Activated CD4-positive, alpha-beta memory T cell treated with anti-CD3 and anti-CD28 coated beads for 36 hours (primary cell): ENCODE data around the gene SH2D4B. TPM values are rescaled to one million over a fixed set of nuclear protein-coding genes. Genes with fewer than 3 reads are reported as not detected.

Experiments
- CTCF ChIA-PET: fragments of 350-600 bp; sonication (Branson Sonifier 250); formaldehyde crosslinking; loops from one replicate; lab custom pipeline; 2021; ENCODE audit warnings: antibody characterized with exemption, inconsistent platforms; lab: Charles Lee
- POLR2A ChIA-PET: fragments of 350-600 bp; sonication (Branson Sonifier 250); formaldehyde crosslinking; loops from one replicate; lab custom pipeline; 2021; ENCODE audit warnings: antibody characterized with exemption; lab: Charles Lee
- DNase-seq: peaks from one replicate; pipeline ENCODE4 v3.0.0-alpha.2; 2020
- H3K27ac Mint-ChIP-seq: one replicate; pipeline ENCODE4 v1.8.0; 2021; ENCODE audit warnings: mixed read lengths
- H3K27me3 Mint-ChIP-seq: one replicate; pipeline ENCODE4 v1.8.0; 2021; ENCODE audit warnings: mixed read lengths
- H3K36me3 Mint-ChIP-seq: one replicate; pipeline ENCODE4 v1.8.0; 2021; ENCODE audit warnings: mixed read lengths
- H3K4me1 Mint-ChIP-seq: one replicate; pipeline ENCODE4 v1.8.0; 2021; ENCODE audit warnings: low read depth, mixed read lengths
- H3K4me3 Mint-ChIP-seq: one replicate; pipeline ENCODE4 v1.8.0; 2021; ENCODE audit warnings: mild to moderate bottlenecking, mixed read lengths
- H3K9me3 Mint-ChIP-seq: one replicate; pipeline ENCODE4 v1.8.0; 2021; ENCODE audit warnings: mixed read lengths
- intact Hi-C: fragments of 100-400 bp; cut with micrococcal nuclease; formaldehyde crosslinking; loops from one replicate; pipeline ENCODE4 v1.15.1; 2023
- total RNA-seq, 2 experiments: library from RNA; stranded (reverse); gene quantifications; one replicate each; pipeline ENCODE4 v1.2.3, GENCODE V29; 2021

Gene SH2D4B
- under 1 TPM in 1 of 2 experiments, not detected in 1; 0.12 TPM for total RNA-seq

GRCh38 chr10:80537736-80538480, at the start of gene SH2D4B:
Gene SH2D4B, plus strand, starts transcription at chr10:80537902. Its CDS starts 430 bp downstream, at chr10:80538332.
- H3K27ac Mint-ChIP-seq: peak within 1 kb of the TSS; percentile 56
- peaks cover 3% of the 10 kb centered on the region for H3K36me3 Mint-ChIP-seq
- intact Hi-C loops: loop anchor here (5.0 kb wide), 1 partner anchor 124 kb away; no protein-coding TSS in a partner anchor
- peaks cover 15% of the 10 kb centered on the region for H3K4me1 Mint-ChIP-seq
- no peaks in the 10 kb centered on the region for H3K9me3 Mint-ChIP-seq
- DNase-seq: no peak
- no peaks in the 10 kb centered on the region for H3K27me3 Mint-ChIP-seq
- peak within 1 kb of the TSS; percentile 93 for H3K4me3 Mint-ChIP-seq
- ChIA-PET CTCF (interaction anchor here (0.9 kb wide), 1 partner anchor 93 kb away, joined by 3 read pairs; no protein-coding TSS in a partner anchor), POLR2A (no interaction called here)

DNA sequence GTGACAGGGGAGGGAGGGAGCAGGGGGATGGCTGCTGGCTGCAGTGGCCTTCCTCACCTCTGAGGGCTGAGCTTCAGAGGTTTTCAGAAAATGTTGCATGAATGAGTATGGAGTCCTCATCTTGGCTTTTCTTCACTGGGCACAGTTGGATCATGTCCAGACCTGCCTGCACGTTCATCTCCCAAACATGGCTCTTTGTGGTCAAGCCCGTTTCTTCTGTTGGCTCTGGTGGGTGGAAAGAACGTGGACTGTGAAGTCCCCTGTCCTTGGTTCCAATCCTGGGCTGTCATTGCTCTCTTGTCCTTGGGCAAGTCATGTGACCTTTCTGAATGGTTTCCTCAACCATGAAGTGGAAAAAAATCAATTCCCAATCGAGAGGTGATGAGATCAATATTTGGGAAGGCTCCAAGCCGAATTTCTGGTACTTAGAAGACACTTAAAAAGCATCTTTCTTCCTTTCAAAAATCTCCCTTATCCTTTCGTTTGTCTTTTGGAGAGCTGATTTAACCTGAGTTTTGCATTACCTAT, 49.1 kb upstream of the SH2D4B start:
- no peaks in the 10 kb centered on the region for H3K9me3 Mint-ChIP-seq
- H3K36me3 Mint-ChIP-seq: peaks cover 35% of the 10 kb centered on the region
- no peaks in the 10 kb centered on the region for H3K27me3 Mint-ChIP-seq
- peak overlapping the region; percentile 89 for H3K27ac Mint-ChIP-seq
- intact Hi-C loops: loop anchor here (10.0 kb wide), 1 partner anchor 414 kb away; the partner anchor contains the start of gene TMEM254
- no peak for DNase-seq
- CTCF ChIA-PET: interaction anchor here (0.9 to 4.8 kb wide), 6 partner anchors 11 to 44 kb away, joined by 3 to 29 read pairs (median 7); no protein-coding TSS in a partner anchor
- POLR2A ChIA-PET: interaction anchor here (4.0 to 4.1 kb wide), 2 partner anchors 17 to 33 kb away, joined by 21 to 23 read pairs; partner anchors contain the start of gene TSPAN14
- no peak overlapping the region for H3K4me3 Mint-ChIP-seq
- H3K4me1 Mint-ChIP-seq: peaks cover 99% of the 10 kb centered on the region

DNA sequence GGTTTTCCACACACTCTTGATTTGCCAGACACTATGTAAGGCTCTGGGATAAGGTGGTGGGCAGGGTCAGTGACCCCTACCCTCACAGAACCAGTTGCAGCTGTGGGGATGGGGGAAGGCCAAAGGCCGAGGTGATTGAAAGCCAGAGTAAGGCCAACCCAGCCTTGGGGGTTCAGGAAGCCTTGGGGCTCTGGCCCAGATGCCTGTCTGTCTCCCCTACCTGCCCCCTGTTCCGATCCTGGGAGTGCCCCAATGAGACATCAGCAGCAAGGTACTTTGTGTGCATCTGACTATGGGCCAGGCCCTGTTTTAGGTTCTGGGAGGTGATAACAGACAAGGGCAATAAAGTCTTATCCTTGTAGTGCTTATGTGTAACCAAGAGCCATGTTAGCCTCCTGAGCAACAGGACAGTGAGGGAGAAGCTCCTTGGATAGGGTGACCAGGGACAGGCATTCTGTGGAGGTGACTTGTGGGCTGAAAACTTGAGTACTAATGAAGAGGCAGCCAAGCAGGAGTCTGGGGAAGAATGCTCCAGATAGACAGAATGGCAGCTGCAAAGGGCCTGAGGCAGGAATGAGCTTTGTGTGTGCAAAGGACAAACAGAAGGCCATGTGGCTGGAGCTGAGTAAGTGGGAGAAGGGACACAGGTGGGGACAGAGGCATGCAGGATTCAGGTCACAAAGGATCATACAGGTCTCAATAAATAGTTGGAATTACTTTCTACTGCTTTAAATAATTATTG, 48.2 kb upstream of the SH2D4B start:
- Mint-ChIP-seq H3K4me3 (no peak overlapping the region), H3K27ac (peak overlapping the region; percentile 89), H3K27me3 (no peaks in the 10 kb centered on the region), H3K4me1 (peaks cover 100% of the 10 kb centered on the region), H3K36me3 (peaks cover 40% of the 10 kb centered on the region), H3K9me3 (no peaks in the 10 kb centered on the region)
- CTCF ChIA-PET: interaction anchor here (0.9 to 4.8 kb wide), 3 partner anchors 10 to 16 kb away, joined by 3 to 29 read pairs (median 4); no protein-coding TSS in a partner anchor
- POLR2A ChIA-PET: interaction anchor here (4.0 kb wide), 1 partner anchor 18 kb away, joined by 21 read pairs; no protein-coding TSS in a partner anchor
- intact Hi-C loops: loop anchor here (10.0 kb wide), 1 partner anchor 415 kb away; the partner anchor contains the start of gene TMEM254
- no peak for DNase-seq

DNA sequence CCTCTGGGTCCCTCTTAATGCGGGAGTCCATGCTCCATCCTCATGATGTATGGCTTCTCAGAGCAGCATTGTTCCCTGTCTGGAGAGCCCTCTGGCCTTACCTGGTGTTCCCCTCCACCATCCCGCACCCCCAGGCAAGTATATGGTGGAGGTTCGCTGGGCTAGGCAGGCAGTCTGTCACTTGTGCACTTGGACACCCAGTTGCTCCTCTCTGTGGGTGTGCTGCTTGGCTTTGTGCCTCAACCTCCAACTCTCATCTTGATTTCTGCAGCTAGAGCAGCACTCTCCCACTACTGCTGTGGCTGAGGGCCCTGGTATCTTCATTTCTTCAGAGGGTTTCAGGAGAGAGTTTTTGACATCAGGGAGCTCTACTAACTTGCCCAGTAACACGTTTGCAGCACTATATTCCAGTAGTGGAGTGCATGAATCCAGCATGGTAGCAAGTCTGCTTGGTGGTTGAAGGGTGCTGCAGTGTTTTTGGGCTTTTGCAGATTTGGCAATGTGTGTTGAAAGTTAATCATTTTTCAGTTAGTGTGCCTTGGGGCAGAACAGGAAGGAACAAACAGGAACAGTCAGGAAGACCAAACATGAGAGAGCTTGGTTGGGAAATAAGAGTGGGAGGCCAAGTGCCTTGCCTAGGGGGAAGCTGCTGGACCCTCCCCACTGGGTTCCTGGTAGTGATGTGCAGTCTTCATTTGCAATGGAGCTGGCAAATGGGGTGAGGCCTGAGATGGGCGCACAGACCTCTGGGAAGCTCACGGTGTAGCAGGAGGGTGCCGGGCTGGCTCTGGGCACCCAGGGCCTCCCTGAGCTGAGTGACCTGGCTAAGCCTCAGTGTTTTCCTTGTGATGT, 46.2 kb upstream of the SH2D4B start:
- H3K4me3 Mint-ChIP-seq: no peak overlapping the region

GRCh38 chr10:80492848-80493521, 44.7 kb upstream of the SH2D4B start:
- Mint-ChIP-seq H3K27ac (peak overlapping the region; percentile 88), H3K36me3 (peaks cover 56% of the 10 kb centered on the region), H3K4me3 (peak overlapping the region; percentile 36), H3K4me1 (peaks cover 99% of the 10 kb centered on the region), H3K9me3 (peaks cover 5% of the 10 kb centered on the region), H3K27me3 (no peaks in the 10 kb centered on the region)
- intact Hi-C loops: loop anchor here (1.0 kb wide), 1 partner anchor 8 kb away; no protein-coding TSS in a partner anchor
- ChIA-PET CTCF (interaction anchor here (0.8 to 3.1 kb wide), 9 partner anchors 8 to 48 kb away, joined by 3 to 28 read pairs (median 4); no protein-coding TSS in a partner anchor), POLR2A (interaction anchor here (1.0 to 1.7 kb wide), 3 partner anchors 27 to 36 kb away, joined by 4 to 8 read pairs (median 7); no protein-coding TSS in a partner anchor)
- no peak for DNase-seq

More for the DNA sequence above, 46.2 kb upstream of the SH2D4B start:
- no peak for DNase-seq
- CTCF ChIA-PET: interaction anchor here (0.6 to 3.1 kb wide), 5 partner anchors 14 to 47 kb away, joined by 3 to 28 read pairs (median 5); no protein-coding TSS in a partner anchor
- H3K27ac Mint-ChIP-seq: peak overlapping the region; percentile 89
- POLR2A ChIA-PET: interaction anchor here (0.6 to 0.8 kb wide), 2 partner anchors 20 to 32 kb away, joined by 4 to 5 read pairs; no protein-coding TSS in a partner anchor
- H3K27me3 Mint-ChIP-seq: no peaks in the 10 kb centered on the region
- peaks cover 52% of the 10 kb centered on the region for H3K36me3 Mint-ChIP-seq
- H3K9me3 Mint-ChIP-seq: peaks cover under 1% of the 10 kb centered on the region
- intact Hi-C loops: no loop called here
- peaks cover 99% of the 10 kb centered on the region for H3K4me1 Mint-ChIP-seq

GRCh38 chr10:80493522-80494051, 44.1 kb upstream of the SH2D4B start:
- no peaks in the 10 kb centered on the region for H3K27me3 Mint-ChIP-seq
- peaks cover 5% of the 10 kb centered on the region for H3K9me3 Mint-ChIP-seq
- intact Hi-C loops: loop anchor here (1.0 kb wide), 1 partner anchor 8 kb away; no protein-coding TSS in a partner anchor
- H3K4me3 Mint-ChIP-seq: peak overlapping the region; percentile 18
- peak overlapping the region; percentile 88 for H3K27ac Mint-ChIP-seq
- no peak for DNase-seq
- CTCF ChIA-PET: interaction anchor here (0.8 to 3.1 kb wide), 8 partner anchors 9 to 49 kb away, joined by 3 to 28 read pairs (median 4); no protein-coding TSS in a partner anchor
- H3K4me1 Mint-ChIP-seq: peaks cover 99% of the 10 kb centered on the region
- peaks cover 56% of the 10 kb centered on the region for H3K36me3 Mint-ChIP-seq
- POLR2A ChIA-PET: interaction anchor here (1.0 to 1.7 kb wide), 3 partner anchors 28 to 37 kb away, joined by 4 to 8 read pairs (median 7); no protein-coding TSS in a partner anchor

GRCh38 chr10:80496555-80497172, 41.0 kb upstream of the SH2D4B start:
- Mint-ChIP-seq H3K27me3 (no peaks in the 10 kb centered on the region), H3K4me3 (no peak overlapping the region), H3K27ac (peak overlapping the region; percentile 93), H3K36me3 (peaks cover 36% of the 10 kb centered on the region), H3K4me1 (peaks cover 97% of the 10 kb centered on the region), H3K9me3 (peaks cover 5% of the 10 kb centered on the region)
- DNase-seq: no peak
- ChIA-PET POLR2A (interaction anchor here (1.2 kb wide), 1 partner anchor 30 kb away, joined by 3 read pairs; no protein-coding TSS in a partner anchor), CTCF (interaction anchor here (1.0 to 21.6 kb wide), 4 partner anchors 9 to 118 kb away, joined by 3 to 1168 read pairs (median 12); partner anchors contain the start of gene TSPAN14)
- intact Hi-C loops: no loop called here

DNA sequence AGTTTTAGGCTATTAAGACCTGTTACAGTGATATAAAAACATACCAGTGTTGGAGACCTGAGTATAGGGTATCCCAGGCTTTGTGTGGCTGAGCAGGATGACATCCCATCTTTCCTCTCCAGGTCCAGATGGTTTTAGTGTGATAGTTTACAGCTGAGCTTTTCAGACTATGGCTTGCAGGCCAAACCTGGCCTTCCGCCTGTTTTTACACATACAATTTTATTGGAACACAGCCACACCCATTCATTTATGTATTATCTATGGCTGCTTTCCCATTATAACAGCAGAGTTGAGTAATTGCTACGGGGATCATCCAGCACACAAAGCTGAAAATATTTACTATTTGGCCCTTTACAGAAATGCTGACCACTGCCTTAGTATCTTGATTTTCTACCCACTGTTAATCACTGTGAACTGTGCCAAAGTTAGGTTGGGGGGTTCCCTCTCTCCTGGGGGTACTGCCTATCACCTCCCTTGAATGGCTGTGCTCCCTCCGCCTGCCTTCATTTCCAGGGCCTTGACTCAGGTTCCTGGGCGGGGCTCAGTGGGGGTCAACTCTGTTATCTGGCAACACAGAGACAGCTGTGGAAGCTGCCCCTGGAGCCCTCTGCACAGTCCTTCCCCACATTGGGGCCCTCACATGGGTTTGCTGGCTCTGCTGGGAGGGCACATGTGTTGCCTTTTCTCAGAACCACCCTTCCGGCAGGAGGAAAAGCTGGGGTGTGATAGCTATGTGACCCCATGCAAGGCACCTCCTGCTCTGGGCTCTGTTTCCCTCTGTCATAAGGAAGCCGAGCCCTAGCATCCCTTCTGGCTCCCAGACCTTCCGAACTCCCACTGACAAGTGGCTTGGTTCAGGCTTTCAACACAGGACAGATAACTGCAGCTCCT, 40.3 kb upstream of the SH2D4B start:
- H3K36me3 Mint-ChIP-seq: peaks cover 32% of the 10 kb centered on the region
- peak overlapping the region; percentile 40 for H3K4me3 Mint-ChIP-seq
- ChIA-PET POLR2A (interaction anchor here (1.2 to 4.8 kb wide), 3 partner anchors 12 to 34 kb away, joined by 3 to 36 read pairs (median 6); no protein-coding TSS in a partner anchor), CTCF (interaction anchor here (1.0 to 21.6 kb wide), 7 partner anchors 8 to 119 kb away, joined by 3 to 1168 read pairs (median 10); partner anchors contain the start of gene TSPAN14)
- peaks cover 97% of the 10 kb centered on the region for H3K4me1 Mint-ChIP-seq
- DNase-seq: no peak
- H3K27me3 Mint-ChIP-seq: no peaks in the 10 kb centered on the region
- intact Hi-C loops: loop anchor here (1.0 kb wide), 2 partner anchors 12 to 26 kb away; no protein-coding TSS in a partner anchor
- H3K9me3 Mint-ChIP-seq: peaks cover 5% of the 10 kb centered on the region
- peak overlapping the region; percentile 93 for H3K27ac Mint-ChIP-seq
